Measurements from ENCODE around the gene FYB2.

DNA sequence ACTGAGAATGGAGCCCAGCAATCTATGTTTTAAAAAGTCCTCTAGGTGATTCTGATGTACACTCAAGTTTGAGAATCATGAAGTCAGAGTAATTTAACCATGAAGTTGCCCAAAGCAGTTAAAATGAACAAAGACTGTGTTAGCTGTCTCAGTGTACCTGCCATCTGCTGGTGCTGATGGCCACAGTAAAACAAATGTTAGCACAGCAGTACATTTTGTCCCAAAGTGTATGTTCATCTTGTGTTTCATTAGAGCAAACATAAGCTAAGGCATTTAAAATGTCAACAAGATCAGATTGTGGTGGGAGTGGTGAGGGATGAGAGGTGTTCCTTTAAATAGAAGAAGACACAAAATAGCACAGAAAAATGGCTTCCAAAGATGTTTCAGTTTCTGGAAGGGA, 31.1 kb downstream of the FYB2 start:
- TF ChIP-seq, protein P1, sequence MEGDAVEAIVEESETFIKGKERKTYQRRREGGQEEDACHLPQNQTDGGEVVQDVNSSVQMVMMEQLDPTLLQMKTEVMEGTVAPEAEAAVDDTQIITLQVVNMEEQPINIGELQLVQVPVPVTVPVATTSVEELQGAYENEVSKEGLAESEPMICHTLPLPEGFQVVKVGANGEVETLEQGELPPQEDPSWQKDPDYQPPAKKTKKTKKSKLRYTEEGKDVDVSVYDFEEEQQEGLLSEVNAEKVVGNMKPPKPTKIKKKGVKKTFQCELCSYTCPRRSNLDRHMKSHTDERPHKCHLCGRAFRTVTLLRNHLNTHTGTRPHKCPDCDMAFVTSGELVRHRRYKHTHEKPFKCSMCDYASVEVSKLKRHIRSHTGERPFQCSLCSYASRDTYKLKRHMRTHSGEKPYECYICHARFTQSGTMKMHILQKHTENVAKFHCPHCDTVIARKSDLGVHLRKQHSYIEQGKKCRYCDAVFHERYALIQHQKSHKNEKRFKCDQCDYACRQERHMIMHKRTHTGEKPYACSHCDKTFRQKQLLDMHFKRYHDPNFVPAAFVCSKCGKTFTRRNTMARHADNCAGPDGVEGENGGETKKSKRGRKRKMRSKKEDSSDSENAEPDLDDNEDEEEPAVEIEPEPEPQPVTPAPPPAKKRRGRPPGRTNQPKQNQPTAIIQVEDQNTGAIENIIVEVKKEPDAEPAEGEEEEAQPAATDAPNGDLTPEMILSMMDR (conservative IDR thresholded peaks at IDR 0.05): no peak
- TF ChIP-seq EZH2 (IDR thresholded peaks at IDR 0.05; ENCODE audit: low read depth): no peak
